Measurements from ENCODE around the gene SPATA19. TPM values are rescaled to one million over a fixed set of nuclear protein-coding genes. Genes with fewer than 3 reads are reported as not detected.

SPATA19 gene
- total and polyA plus RNA-seq, 2 of the 13 experiments (the other 11 are each of a cell fraction or from before 2014, with no cell fraction given): not detected

- no peak for TF ChIP-seq ZMYM2 (CRISPR knock-in tag; IDR thresholded peaks at IDR 0.05)
- TF ChIP-seq ZNF660 (CRISPR knock-in tag; IDR thresholded peaks at IDR 0.05; ENCODE audit: borderline replicate concordance, low read depth): no peak
- no peak for TF ChIP-seq HNRNPUL1 (IDR thresholded peaks at IDR 0.05; ENCODE audit: low read depth, low read length)
- no peak for TF ChIP-seq ZFY (CRISPR knock-in tag; IDR thresholded peaks at IDR 0.05)
- no peak for TF ChIP-seq ZSCAN29 (CRISPR knock-in tag; conservative IDR thresholded peaks at IDR 0.05)
- no peak for TF ChIP-seq BRCA1 (CRISPR knock-in tag; IDR thresholded peaks at IDR 0.05)
- no peak for TF ChIP-seq TRIM24 (CRISPR knock-in tag; IDR thresholded peaks at IDR 0.05)
Observed at GRCh38 chr11:133817449-133817848, 27.9 kb downstream of the SPATA19 start (continued).

GRCh38 chr11:133816146-133816870 is 29.0 kb downstream of the SPATA19 start:
- no peak for DNase-seq (ENCODE audit: low spot score)
- CTCF ChIA-PET (ENCODE audit: low intra/inter-chr PET ratio, low total read pairs): no interaction called here
- H3K36me3 ChIP-seq (replicated peaks in 1 of 2; ENCODE audit: control insufficient read depth in 1 of 2, insufficient read depth in 2 of 2, low read length in 2 of 2): no peaks in the 10 kb centered on the region

More at GRCh38 chr11:133816146-133816870, 29.0 kb downstream of the SPATA19 start:
- WGBS (ENCODE audit: low lambda C conversion rate): 0% methylated on average over 3 of the region's 5 CpGs
- no peak for TF ChIP-seq BORCS8-MEF2B (CRISPR knock-in tag; IDR thresholded peaks at IDR 0.05)
- TF ChIP-seq ZHX2 (IDR thresholded peaks at IDR 0.05; ENCODE audit: low read depth): no peak
- TF ChIP-seq ZHX2 (CRISPR knock-in tag; IDR thresholded peaks at IDR 0.05; ENCODE audit: borderline replicate concordance): no peak
- TF ChIP-seq SNAPC5 (CRISPR knock-in tag; IDR thresholded peaks at IDR 0.05; ENCODE audit: borderline replicate concordance): no peak
- Histone ChIP-seq H3K4me3 (replicated peaks in 1 of 3; ENCODE audit: insufficient read depth in 1 of 3, low read depth in 2 of 3, low read length in 3 of 3) (no peak overlapping the region), H3K27me3 (ENCODE audit: control insufficient read depth in 1 of 2, insufficient read depth in 2 of 2, low read length in 2 of 2) (peaks cover 0 to 14% of the 10 kb centered on the region in 2 experiments; a peak in 2 of 5 replicates), H3K4me1 (ENCODE audit: insufficient read depth, low read length) (no peaks in the 10 kb centered on the region), H2AFZ (ENCODE audit: low read length) (no peak overlapping the region), H4K20me1 (ENCODE audit: insufficient read depth, low read length) (no peaks in the 10 kb centered on the region), H3K9me3 (ENCODE audit: low read length) (no peaks in the 10 kb centered on the region), H3K9ac (ENCODE audit: insufficient read depth, low read depth, low read length) (no peak overlapping the region), H3K4me2 (ENCODE audit: low read depth, low read length) (no peak overlapping the region), H3K79me2 (ENCODE audit: insufficient read depth, low read length) (no peaks in the 10 kb centered on the region), H3K27ac (ENCODE audit: extremely low read length, insufficient read depth, low read length) (no peak overlapping the region)
- in situ Hi-C loops (cut with HindIII; ENCODE audit: extremely low pct_ligation_motif_present, low pct_unique_long_range_greater_than_20kb): no loop called here
- intact Hi-C loops (cut with micrococcal nuclease; ENCODE audit: unreplicated experiment): no loop called here
- no TSS peak for BruUV-seq (replicated peaks)
- POLR2A ChIA-PET: no interaction called here
- FAIRE-seq (no peak), ATAC-seq (no peak)

Data from HepG2 (cell line).